22Rv1 (cell line): ENCODE measurements around the gene SLF2.

Experiments used
- H3K27ac ChIP-seq: fragments of 450-650 bp; 2 replicates; pipeline ENCODE4 v1.5.1; 2017
- ZFX ChIP-seq: fragments of 450-650 bp; IDR thresholded peaks from 2 replicates; pipeline ENCODE4 v1.6.1; 2017; ENCODE audit warnings: antibody characterized with exemption, borderline replicate concordance
- TF ChIP-seq, protein P1 (sequence below): fragments of 450-650 bp; IDR thresholded peaks from 2 replicates; pipeline ENCODE4 v1.5.1; 2017; ENCODE audit warnings: mild to moderate bottlenecking

Gene SLF2

DNA sequence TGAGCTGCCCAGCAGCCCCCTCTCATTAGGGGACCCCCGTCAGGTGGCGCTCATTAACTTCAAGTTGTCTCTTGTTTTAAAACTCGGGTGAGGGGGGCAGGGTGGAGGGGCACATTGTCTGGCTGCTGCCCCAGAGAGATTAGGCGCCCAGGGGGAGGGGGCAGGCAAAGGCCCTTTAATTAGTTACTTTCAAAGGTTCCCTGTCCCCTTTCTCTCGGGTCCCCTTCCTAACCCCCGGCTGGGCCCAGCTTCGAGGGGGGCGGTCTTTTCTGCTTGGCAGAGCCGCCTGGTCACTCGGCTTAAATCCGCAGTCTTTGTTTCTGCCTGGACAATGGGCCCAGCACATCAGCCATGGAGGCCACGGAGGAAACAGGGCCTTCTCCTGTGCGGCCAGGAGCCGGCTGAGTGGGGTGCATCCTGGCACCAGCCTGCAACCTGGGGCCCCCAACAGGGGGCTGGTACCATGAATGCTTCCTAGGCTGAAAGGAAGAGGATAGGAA is 38.9 kb upstream of the SLF2 start:
- H3K27ac ChIP-seq, result no peak overlapping the region
- TF ChIP-seq, protein P1, sequence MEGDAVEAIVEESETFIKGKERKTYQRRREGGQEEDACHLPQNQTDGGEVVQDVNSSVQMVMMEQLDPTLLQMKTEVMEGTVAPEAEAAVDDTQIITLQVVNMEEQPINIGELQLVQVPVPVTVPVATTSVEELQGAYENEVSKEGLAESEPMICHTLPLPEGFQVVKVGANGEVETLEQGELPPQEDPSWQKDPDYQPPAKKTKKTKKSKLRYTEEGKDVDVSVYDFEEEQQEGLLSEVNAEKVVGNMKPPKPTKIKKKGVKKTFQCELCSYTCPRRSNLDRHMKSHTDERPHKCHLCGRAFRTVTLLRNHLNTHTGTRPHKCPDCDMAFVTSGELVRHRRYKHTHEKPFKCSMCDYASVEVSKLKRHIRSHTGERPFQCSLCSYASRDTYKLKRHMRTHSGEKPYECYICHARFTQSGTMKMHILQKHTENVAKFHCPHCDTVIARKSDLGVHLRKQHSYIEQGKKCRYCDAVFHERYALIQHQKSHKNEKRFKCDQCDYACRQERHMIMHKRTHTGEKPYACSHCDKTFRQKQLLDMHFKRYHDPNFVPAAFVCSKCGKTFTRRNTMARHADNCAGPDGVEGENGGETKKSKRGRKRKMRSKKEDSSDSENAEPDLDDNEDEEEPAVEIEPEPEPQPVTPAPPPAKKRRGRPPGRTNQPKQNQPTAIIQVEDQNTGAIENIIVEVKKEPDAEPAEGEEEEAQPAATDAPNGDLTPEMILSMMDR, result no peak
- TF ChIP-seq ZFX, result no peak

DNA sequence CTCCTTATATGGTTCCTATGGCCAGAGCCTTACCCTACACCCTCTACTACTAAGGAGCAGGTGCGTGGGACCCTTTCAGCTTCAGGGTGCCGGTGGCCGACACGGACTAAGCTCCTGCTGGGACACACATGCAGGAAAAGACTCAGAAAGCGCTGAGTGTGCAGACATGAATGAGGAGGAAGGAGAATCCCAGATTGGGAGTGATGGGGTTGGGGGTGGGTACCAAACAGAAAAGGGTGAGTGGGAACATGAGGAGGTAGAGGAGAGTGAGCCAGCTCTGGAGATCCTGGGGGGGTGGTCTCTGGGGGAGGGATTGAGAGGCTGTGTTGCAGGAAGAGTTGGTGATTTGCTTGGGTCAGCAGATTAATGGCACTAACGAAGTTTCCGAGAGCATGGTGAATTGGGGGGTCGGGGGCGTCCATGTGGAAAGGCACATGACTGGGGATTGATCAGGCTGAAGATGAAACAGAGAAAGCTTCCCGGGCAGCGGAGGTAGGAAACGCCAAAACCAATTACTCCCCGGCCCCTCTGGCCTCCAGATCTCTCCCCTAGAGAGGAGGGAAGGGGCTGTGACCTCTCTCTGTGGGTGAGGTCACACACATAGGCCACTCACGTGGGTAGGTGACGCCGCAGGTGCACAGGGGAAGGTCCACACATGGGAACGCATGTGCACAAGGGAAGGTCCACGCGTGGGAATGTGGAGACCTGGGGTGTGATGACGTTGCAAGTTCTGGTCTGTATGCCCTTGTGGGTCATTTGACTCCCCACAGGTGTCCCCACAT is 37.9 kb upstream of the SLF2 start:
- no peak for TF ChIP-seq ZFX
- TF ChIP-seq, protein P1, result no peak
- H3K27ac ChIP-seq, result no peak overlapping the region

DNA sequence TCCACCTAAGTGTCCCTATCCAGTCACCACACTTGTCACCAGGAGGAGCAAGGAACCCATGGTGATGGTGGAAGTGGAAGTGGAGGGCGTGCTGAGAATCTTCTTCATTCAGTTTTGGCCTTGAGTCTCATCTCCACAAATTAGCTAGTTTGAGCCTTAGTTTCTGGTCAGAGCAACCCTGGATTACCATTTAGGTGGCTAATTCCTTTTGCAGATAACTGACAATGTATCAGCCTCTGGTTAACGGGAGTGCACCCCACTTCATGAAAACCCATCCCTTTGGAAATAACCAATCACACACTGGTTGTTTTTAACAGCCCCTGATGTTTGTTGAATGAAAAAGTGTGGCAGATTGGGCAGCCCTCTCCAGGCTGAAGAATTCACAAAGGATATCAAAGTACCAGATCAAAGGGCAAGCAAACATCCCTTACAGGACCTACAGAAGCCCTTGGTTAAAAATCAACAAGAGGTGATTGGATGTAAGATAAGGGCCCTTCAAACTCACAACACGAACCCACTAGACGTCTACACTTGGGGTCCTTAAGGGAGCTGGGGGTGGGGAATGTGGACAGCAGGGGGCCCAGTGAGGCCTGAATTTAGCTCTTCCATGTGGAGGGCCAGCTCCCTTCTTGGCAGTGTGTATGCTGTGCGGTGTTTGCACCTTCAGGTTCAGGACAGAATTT is 37.1 kb upstream of the SLF2 start:
- H3K27ac ChIP-seq, result no peak overlapping the region

DNA sequence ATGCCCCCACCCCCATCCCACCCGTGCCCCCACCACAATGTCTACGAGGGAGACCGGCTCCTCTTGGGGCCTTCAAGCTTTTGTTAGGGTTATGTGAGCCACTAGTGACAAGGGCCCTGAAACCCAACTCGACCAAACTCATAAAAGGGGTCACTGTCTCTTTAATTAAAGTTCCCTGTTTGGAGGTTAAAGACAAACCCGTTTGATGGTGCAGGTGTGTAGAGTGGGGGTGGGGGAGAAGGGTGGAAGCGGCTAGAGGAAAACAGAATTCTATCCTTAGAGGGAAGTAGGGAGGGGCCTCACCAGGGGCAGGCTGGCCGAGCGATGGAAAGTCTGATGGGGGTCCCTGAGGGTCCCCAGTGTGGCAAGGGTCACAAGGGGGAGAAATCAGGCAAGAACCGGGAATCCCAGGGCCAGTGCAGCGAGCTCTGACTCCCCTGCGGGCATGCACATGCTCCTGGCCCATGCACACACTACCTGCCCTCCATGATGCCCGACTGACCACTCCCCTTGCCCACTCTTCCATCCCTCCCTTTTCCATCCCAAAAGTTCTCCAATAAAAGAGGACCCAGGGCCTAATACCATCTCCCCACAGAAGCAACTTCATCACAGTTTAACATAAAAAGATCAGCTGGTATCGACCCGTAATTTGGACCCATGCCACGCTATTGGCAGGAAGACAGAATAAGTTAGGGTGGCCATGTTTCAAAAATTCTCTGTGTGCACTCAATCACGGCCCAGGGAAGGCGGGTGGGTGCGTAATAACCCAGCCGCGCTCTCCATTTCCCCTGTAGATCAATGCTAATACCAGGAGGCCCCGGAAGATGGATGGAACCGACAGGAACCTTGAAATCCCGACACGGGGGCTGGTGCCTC is 35.9 kb upstream of the SLF2 start:
- TF ChIP-seq, protein P1, result no peak
- TF ChIP-seq ZFX, result no peak

More for the DNA sequence above, 37.1 kb upstream of the SLF2 start:
- TF ChIP-seq ZFX, result no peak
- TF ChIP-seq, protein P1, result no peak

DNA sequence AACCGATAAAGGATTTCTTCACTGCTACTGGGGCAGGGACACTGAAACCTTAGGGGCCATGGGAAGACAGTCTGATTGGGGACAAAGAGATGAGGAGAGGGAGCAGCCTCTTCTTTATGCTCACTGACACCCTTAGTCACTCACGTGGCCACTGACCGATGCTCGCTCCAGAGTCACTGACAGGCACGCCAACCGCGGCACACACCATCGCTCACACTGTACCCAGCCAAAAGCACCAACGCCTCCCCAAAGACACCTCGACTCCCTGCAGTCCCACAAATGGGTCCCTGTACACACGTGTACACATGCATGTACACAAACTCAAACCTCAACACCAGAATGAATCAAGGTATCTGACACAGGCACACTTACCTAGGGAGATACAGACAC is 35.3 kb upstream of the SLF2 start:
- TF ChIP-seq ZFX, result no peak
- TF ChIP-seq, protein P1, result no peak
- H3K27ac ChIP-seq, result no peak overlapping the region

More for the DNA sequence above, 35.9 kb upstream of the SLF2 start:
- H3K27ac ChIP-seq, result no peak overlapping the region

DNA sequence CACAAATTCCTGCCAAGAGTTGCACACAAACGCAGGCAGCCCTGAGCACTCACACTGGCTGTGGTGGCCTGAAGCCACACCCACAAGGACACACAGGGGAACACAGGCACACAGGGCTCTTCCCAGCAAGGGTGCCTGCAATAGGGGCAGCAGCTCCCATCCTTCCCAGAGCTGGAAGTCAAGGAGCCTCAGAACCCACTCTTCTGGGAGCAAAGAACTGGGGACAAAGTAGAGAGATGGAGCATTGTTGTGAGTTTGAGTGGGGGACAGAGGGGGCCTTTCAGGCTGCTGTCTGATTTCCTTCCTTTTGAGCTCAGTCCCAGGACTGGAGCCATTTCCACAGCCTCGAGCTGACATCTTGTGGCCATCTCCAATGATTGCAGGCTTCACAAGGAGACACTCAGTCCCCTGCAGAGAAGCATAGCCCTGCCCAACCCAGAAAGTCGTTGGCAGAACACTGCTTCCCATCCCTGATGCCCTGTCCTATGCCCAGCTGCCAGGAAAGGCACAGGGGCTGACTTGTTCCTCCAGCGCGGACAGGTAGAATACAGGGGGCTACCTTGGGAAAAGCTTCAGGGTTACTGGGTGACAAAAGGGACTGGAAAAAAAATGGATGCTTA is 34.4 kb upstream of the SLF2 start:
- TF ChIP-seq ZFX, result no peak
- TF ChIP-seq, protein P1, result peak; percentile 79
- H3K27ac ChIP-seq, result no peak overlapping the region
